ENCODE measurements around the gene KBTBD12.

GRCh38 chr3:127961963-127962362 is 46.9 kb downstream of the KBTBD12 start:
- TF ChIP-seq ZFX (IDR thresholded peaks at IDR 0.05), result no peak
- TF ChIP-seq, protein P1, sequence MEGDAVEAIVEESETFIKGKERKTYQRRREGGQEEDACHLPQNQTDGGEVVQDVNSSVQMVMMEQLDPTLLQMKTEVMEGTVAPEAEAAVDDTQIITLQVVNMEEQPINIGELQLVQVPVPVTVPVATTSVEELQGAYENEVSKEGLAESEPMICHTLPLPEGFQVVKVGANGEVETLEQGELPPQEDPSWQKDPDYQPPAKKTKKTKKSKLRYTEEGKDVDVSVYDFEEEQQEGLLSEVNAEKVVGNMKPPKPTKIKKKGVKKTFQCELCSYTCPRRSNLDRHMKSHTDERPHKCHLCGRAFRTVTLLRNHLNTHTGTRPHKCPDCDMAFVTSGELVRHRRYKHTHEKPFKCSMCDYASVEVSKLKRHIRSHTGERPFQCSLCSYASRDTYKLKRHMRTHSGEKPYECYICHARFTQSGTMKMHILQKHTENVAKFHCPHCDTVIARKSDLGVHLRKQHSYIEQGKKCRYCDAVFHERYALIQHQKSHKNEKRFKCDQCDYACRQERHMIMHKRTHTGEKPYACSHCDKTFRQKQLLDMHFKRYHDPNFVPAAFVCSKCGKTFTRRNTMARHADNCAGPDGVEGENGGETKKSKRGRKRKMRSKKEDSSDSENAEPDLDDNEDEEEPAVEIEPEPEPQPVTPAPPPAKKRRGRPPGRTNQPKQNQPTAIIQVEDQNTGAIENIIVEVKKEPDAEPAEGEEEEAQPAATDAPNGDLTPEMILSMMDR (conservative IDR thresholded peaks at IDR 0.05), result no peak
